GM23338 (cell line): Measurements from ENCODE around the gene INPP5K.

Experiments used
- CREB1 ChIP-seq: fragments of 250-450 bp; sonication (Bioruptor Pico); IDR thresholded peaks from 2 replicates; pipeline ENCODE4 v1.5.0; 2020; ENCODE audit warnings: low read depth, mild to moderate bottlenecking, moderate library complexity
- CTCF ChIP-seq, 2 experiments: fragments of 200-600 bp in 1 of 2; sonication (generic) in 1 of 2; conservative IDR thresholded peaks; 2 replicates each; pipeline versions ENCODE4 v1.5.1 to v1.6.1; 2016 to 2017; ENCODE audit warnings: antibody characterized with exemption in 2 of 2, low read depth in 2 of 2, mild to moderate bottlenecking in 2 of 2, moderate library complexity in 1 of 2
- ETS1 ChIP-seq: IDR thresholded peaks from 2 replicates; pipeline ENCODE4 v1.6.1; 2016; ENCODE audit warnings: antibody characterized with exemption
- EZH2 ChIP-seq: fragments of 200-600 bp; sonication (generic); IDR thresholded peaks from one replicate; pipeline ENCODE4 v1.8.0; 2017; ENCODE audit warnings: antibody characterized with exemption, mild to moderate bottlenecking, low read depth; ENCODE audit not compliant: unreplicated experiment
- EZH2phosphoT487 ChIP-seq: fragments of 200-600 bp; sonication (generic); IDR thresholded peaks from one replicate; pipeline ENCODE4 v1.8.1; 2018; ENCODE audit warnings: antibody characterized with exemption; ENCODE audit not compliant: unreplicated experiment
- JUNB ChIP-seq: IDR thresholded peaks from one replicate; pipeline ENCODE4 v1.6.1; 2016; ENCODE audit warnings: antibody characterized with exemption; ENCODE audit not compliant: unreplicated experiment
- NANOG ChIP-seq: IDR thresholded peaks from 2 replicates; pipeline ENCODE4 v1.6.1; 2016; ENCODE audit warnings: antibody characterized with exemption, borderline replicate concordance
- POLR2AphosphoS5 ChIP-seq: IDR thresholded peaks from 2 replicates; pipeline ENCODE4 v1.6.1; 2016; ENCODE audit warnings: antibody characterized with exemption, low read depth
- REST ChIP-seq: IDR thresholded peaks from one replicate; pipeline ENCODE4 v1.6.1; 2018; ENCODE audit warnings: antibody characterized with exemption; ENCODE audit not compliant: unreplicated experiment
- ZNF331 ChIP-seq: fragments of 250-450 bp; sonication (Bioruptor Pico); IDR thresholded peaks from 2 replicates; pipeline ENCODE4 v1.5.0; 2020; ENCODE audit warnings: low read depth, mild to moderate bottlenecking, moderate library complexity
- ZNF462 ChIP-seq: fragments of 250-450 bp; sonication (Bioruptor Pico); IDR thresholded peaks from 2 replicates; pipeline ENCODE4 v1.5.0; 2020; ENCODE audit warnings: mild to moderate bottlenecking, moderate library complexity

GRCh38 chr17:1559047-1560043 is 42.9 kb upstream of the INPP5K start:
- TF ChIP-seq EZH2 (no peak), CTCF (conservative IDR thresholded peaks at IDR 0.05; ENCODE audit: low read depth in 2 of 2) (no peak), REST (no peak), POLR2AphosphoS5 (no peak), NANOG (no peak), EZH2phosphoT487 (no peak), ETS1 (no peak), CREB1 (no peak), ZNF331 (CRISPR knock-in tag) (no peak), ZNF462 (CRISPR knock-in tag) (no peak), JUNB (no peak)
